ENCODE data around the gene RPL37A.
A peak's percentile ranks its signal among the peaks of the same experiment; 100 is the strongest.

Gene RPL37A

GRCh38 chr2:216498379-216499352 is at the start of gene RPL37A:
TSS of gene RPL37A (plus strand) at chr2:216498844. CDS start at chr2:216498875, 31 bp downstream.
- DNase-seq (ENCODE audit: low read depth): peak; percentile 96

- DNase-seq (ENCODE audit: low read depth): no peak
These were observed 48.3 kb upstream of the RPL37A start for GRCh38 chr2:216450346-216450745.

GRCh38 chr2:216450784-216451183 is 47.9 kb upstream of the RPL37A start:
- DNase-seq (ENCODE audit: low read depth): no peak

- no peak for DNase-seq (ENCODE audit: low read depth)
These were observed 44.6 kb upstream of the RPL37A start for GRCh38 chr2:216453955-216454614.

- DNase-seq (ENCODE audit: low read depth): no peak
These were observed 35.5 kb upstream of the RPL37A start for GRCh38 chr2:216463148-216463547.

GRCh38 chr2:216464104-216464720 is 34.4 kb upstream of the RPL37A start:
- DNase-seq (ENCODE audit: low read depth): no peak

- DNase-seq (ENCODE audit: low read depth): no peak
These were observed 33.0 kb upstream of the RPL37A start for GRCh38 chr2:216465579-216466195.

- DNase-seq (ENCODE audit: low read depth): no peak
These were observed 30.8 kb upstream of the RPL37A start for GRCh38 chr2:216467845-216468244.

- DNase-seq (ENCODE audit: low read depth): no peak
These were observed 29.0 kb upstream of the RPL37A start for GRCh38 chr2:216469661-216470060.

- DNase-seq (ENCODE audit: low read depth): no peak
These were observed 25.5 kb upstream of the RPL37A start for GRCh38 chr2:216473187-216473586.

GRCh38 chr2:216474925-216475670 is 23.5 kb upstream of the RPL37A start:
- no peak for DNase-seq (ENCODE audit: low read depth)

- DNase-seq (ENCODE audit: low read depth): no peak
These were observed 22.9 kb upstream of the RPL37A start for GRCh38 chr2:216475767-216476166.

- DNase-seq (ENCODE audit: low read depth): no peak
These were observed 21.2 kb upstream of the RPL37A start for GRCh38 chr2:216477283-216478035.

GRCh38 chr2:216478151-216478550 is 20.5 kb upstream of the RPL37A start:
- DNase-seq (ENCODE audit: low read depth): no peak

- no peak for DNase-seq (ENCODE audit: low read depth)
These were observed 19.9 kb upstream of the RPL37A start for GRCh38 chr2:216478791-216479190.

- DNase-seq (ENCODE audit: low read depth): no peak
These were observed 18.4 kb upstream of the RPL37A start for GRCh38 chr2:216480221-216480620.

GRCh38 chr2:216482640-216483039 is 16.0 kb upstream of the RPL37A start:
- DNase-seq (ENCODE audit: low read depth): no peak

GRCh38 chr2:216485237-216485636 is 13.4 kb upstream of the RPL37A start:
- DNase-seq (ENCODE audit: low read depth): no peak

GRCh38 chr2:216485745-216486144 is 12.9 kb upstream of the RPL37A start:
- no peak for DNase-seq (ENCODE audit: low read depth)

GRCh38 chr2:216486271-216486670 is 12.4 kb upstream of the RPL37A start:
- DNase-seq (ENCODE audit: low read depth): no peak

- peak; percentile 64 for DNase-seq (ENCODE audit: low read depth)
These were observed 11.9 kb upstream of the RPL37A start for GRCh38 chr2:216486708-216487107.
